Upper lobe of right lung (tissue), 1 donor: ENCODE measurements around the gene SYNE1. TPM values are rescaled to one million over a fixed set of nuclear protein-coding genes. Genes with fewer than 3 reads are reported as not detected.

ENCODE experiments used
- ATAC-seq: fragments of 200-7000 bp; cut with Tn5 transposase; one replicate; pipeline ENCODE4 v1.9.1; 2020; ENCODE audit warnings: mild to moderate bottlenecking, moderate library complexity
- DNase-seq: peaks from one replicate; pipeline ENCODE4 v3.0.0-alpha.2; 2020
- H3K27ac ChIP-seq: fragments of 200-600 bp; one replicate; pipeline ENCODE4 v1.8.0; 2022
- H3K27me3 ChIP-seq: fragments of 200-600 bp; one replicate; pipeline ENCODE4 v1.8.0; 2022; ENCODE audit warnings: mild to moderate bottlenecking
- H3K36me3 ChIP-seq: fragments of 200-600 bp; one replicate; pipeline ENCODE4 v1.8.0; 2022
- H3K4me1 ChIP-seq: fragments of 200-600 bp; one replicate; pipeline ENCODE4 v1.8.0; 2022
- H3K4me3 ChIP-seq: fragments of 200-600 bp; one replicate; pipeline ENCODE4 v1.8.0; 2022; ENCODE audit warnings: mild to moderate bottlenecking
- H3K9me3 ChIP-seq: fragments of 200-600 bp; one replicate; pipeline ENCODE4 v1.8.0; 2022
- intact Hi-C: fragments of 100-400 bp; cut with DNase I; formaldehyde crosslinking; loops from one replicate; pipeline ENCODE4 v1.11.0; 2022
- total RNA-seq: library from RNA; stranded (reverse); fragmentation: NEBNext Ultra II Directional; extraction: Animal tissue kit (Norgen Biotek cat#: 25700); gene quantifications from one replicate; pipeline ENCODE4 v1.2.1, GENCODE V29; 2021
- TF ChIP-seq, protein P1 (sequence below): fragments of 200-600 bp; IDR thresholded peaks from one replicate; pipeline ENCODE4 v1.8.0; 2022; ENCODE audit warnings: antibody characterized with exemption
- donor health status: DM: no; HTN: yes; CAD: no; lungs with severe emphysema.

Gene SYNE1
- total RNA-seq, 1 donor from 2014 or later = 168 TPM

DNA sequence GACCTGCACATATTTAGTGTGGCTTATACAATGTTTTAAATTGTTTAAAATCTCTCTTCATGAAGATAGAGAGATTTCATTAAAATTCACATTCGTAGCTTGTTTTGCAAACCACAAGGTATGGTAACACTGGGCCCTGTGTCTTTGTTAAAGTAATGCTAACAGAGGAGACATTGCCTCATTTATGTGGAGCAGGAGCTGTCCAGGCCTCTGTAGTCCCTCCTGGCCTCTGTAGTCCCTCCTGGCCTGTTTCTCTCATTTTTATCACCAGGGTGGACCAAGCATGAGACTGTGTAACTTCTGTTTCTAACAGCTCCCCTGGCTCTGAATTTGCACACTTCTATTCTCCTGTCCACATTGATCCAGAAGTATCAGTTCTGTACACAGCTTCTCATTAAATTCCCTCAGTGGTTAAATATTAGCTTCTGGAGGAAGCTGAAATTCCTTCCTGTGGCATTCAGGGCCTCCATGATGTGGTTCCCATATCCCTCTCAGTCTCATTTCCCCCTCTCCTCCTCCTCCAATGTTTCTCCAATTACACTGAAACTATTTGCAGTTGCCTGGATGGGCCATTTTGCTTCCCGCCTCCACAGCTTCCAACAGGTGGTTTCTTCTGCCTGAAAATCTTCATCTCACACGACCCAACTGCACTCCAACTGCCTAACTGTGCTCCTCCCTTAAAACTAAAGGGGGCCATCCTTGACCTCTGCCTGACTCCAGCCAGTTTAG lies 340.4 kb downstream of the SYNE1 start:
- TF ChIP-seq, protein P1, sequence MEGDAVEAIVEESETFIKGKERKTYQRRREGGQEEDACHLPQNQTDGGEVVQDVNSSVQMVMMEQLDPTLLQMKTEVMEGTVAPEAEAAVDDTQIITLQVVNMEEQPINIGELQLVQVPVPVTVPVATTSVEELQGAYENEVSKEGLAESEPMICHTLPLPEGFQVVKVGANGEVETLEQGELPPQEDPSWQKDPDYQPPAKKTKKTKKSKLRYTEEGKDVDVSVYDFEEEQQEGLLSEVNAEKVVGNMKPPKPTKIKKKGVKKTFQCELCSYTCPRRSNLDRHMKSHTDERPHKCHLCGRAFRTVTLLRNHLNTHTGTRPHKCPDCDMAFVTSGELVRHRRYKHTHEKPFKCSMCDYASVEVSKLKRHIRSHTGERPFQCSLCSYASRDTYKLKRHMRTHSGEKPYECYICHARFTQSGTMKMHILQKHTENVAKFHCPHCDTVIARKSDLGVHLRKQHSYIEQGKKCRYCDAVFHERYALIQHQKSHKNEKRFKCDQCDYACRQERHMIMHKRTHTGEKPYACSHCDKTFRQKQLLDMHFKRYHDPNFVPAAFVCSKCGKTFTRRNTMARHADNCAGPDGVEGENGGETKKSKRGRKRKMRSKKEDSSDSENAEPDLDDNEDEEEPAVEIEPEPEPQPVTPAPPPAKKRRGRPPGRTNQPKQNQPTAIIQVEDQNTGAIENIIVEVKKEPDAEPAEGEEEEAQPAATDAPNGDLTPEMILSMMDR = no peak
- Histone ChIP-seq H3K4me1 (peaks cover 31% of the 10 kb centered on the region), H3K4me3 (no peak overlapping the region), H3K36me3 (peaks cover 24% of the 10 kb centered on the region), H3K27me3 (no peaks in the 10 kb centered on the region), H3K27ac (no peak overlapping the region), H3K9me3 (no peaks in the 10 kb centered on the region)
- DNase-seq (no peak), ATAC-seq (no peak)
- intact Hi-C loops = no loop called here

DNA sequence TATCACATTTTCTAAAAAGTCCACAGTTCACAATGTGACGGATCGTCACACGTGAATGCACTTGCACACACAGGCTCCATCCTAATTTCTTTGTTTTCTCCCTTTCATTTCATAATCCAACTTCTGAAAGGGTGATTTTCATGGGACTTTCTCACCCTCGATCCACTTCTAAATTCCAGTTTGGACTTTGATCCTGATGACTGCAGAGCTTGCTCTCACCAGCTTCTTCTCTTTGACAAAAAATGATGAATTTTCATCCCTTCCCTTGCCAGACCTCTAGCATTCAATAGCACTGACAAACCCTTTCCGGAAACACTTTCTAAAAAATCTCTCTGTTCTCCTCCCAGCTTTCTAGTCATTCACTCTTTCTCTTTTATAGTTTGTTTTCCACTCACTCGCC lies 341.2 kb downstream of the SYNE1 start:
- DNase-seq (no peak), ATAC-seq (no peak)
- H3K9me3 ChIP-seq = no peaks in the 10 kb centered on the region
- intact Hi-C loops = no loop called here
- no peaks in the 10 kb centered on the region for H3K27me3 ChIP-seq
- H3K27ac ChIP-seq = no peak overlapping the region
- H3K4me3 ChIP-seq = no peak overlapping the region
- TF ChIP-seq, protein P1 = no peak
- peaks cover 31% of the 10 kb centered on the region for H3K36me3 ChIP-seq
- H3K4me1 ChIP-seq = peaks cover 29% of the 10 kb centered on the region

DNA sequence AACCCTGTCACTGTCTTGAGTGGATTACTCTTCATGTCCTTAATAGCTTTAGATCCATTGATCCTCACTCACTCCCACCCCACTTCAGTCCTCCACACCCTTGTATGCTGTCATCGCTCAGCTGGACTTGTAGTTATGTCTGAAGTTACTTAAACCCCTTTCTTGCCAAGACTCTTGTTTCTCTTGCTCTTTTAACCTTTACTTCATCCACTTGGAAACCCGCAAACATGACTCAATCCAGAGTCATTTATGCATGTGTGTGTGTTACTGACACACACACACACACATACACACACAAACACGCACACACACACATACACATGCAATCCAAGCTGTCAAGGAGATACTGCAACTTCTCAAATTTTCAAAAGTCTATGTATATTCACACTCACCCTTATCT lies 341.8 kb downstream of the SYNE1 start:
- Histone ChIP-seq H3K27ac (no peak overlapping the region), H3K27me3 (no peaks in the 10 kb centered on the region), H3K9me3 (no peaks in the 10 kb centered on the region), H3K4me3 (no peak overlapping the region), H3K36me3 (peaks cover 35% of the 10 kb centered on the region), H3K4me1 (peaks cover 23% of the 10 kb centered on the region)
- TF ChIP-seq, protein P1 = no peak
- peak; percentile 48 for ATAC-seq
- intact Hi-C loops = no loop called here
- no peak for DNase-seq

DNA sequence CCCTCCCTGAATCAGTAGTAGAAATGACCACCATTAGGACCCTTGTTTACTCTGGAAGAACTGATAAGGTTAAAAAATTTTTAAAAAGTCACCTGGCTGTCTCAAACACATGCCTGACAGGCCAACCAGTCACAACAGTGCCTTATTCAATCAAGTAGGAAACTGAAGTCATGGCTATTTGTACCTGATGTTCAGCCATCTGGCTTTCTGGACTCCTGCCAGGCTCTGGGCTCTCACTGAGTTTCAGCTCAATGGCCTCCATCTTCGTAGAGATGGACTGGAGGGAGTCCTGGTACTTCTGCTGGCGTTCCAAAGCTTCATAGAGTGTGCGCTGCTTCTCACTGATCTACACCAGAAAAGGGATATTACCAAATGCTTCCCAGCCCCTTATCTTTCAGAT lies 343.8 kb downstream of the SYNE1 start:
- Histone ChIP-seq H3K4me1 (peaks cover 4% of the 10 kb centered on the region), H3K27me3 (no peaks in the 10 kb centered on the region), H3K27ac (no peak overlapping the region), H3K9me3 (no peaks in the 10 kb centered on the region), H3K4me3 (no peak overlapping the region), H3K36me3 (peaks cover 53% of the 10 kb centered on the region)
- intact Hi-C loops = no loop called here
- no peak for ATAC-seq
- no peak for DNase-seq
- TF ChIP-seq, protein P1 = no peak

DNA sequence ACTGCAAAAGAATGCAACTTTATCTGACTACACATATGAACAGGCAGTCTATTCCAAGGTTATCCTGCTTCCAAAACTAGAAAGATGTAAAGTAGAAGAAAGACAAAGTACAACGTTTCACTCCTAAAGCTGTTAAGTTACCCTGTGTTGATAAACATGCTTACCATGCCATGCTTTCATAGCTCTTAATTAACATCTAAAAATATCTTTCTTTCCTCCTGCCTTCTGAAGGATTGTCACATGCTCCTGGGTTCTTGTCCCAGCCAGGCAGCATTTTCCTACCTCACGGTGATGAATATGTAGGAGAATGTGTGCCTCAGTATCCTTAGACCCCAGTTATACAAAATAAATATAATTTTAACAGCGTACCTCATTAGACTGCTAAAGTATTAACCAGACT lies 344.6 kb downstream of the SYNE1 start:
- TF ChIP-seq, protein P1 = no peak
- no peaks in the 10 kb centered on the region for H3K9me3 ChIP-seq
- ATAC-seq (no peak), DNase-seq (no peak)
- no peaks in the 10 kb centered on the region for H3K4me1 ChIP-seq
- no peaks in the 10 kb centered on the region for H3K27me3 ChIP-seq
- no peak overlapping the region for H3K27ac ChIP-seq
- intact Hi-C loops = no loop called here
- no peak overlapping the region for H3K4me3 ChIP-seq
- H3K36me3 ChIP-seq = peaks cover 61% of the 10 kb centered on the region
